Skeletal muscle satellite cell (primary cell): ENCODE results near the gene SLC4A3.

Experiments
- H3K27me3 ChIP-seq: 2 replicates; pipeline ENCODE4 v1.7.0; 2013; ENCODE audit warnings: low read length; ENCODE audit not compliant: control insufficient read depth, insufficient read depth
- H3K36me3 ChIP-seq: 2 replicates; pipeline ENCODE4 v1.7.0; 2013; ENCODE audit warnings: mild to moderate bottlenecking, control low read depth, low read length; ENCODE audit not compliant: insufficient read depth
- H3K4me1 ChIP-seq: 2 replicates; pipeline ENCODE4 v1.7.0; 2013; ENCODE audit warnings: low read length; ENCODE audit not compliant: control insufficient read depth, insufficient read depth
- H3K4me2 ChIP-seq: 2 replicates; pipeline ENCODE4 v1.7.0; 2013; ENCODE audit warnings: mild to moderate bottlenecking, low read length
- H3K4me3 ChIP-seq: 2 replicates; pipeline ENCODE4 v1.7.0; 2013; ENCODE audit warnings: low read length
- H3K9ac ChIP-seq: 2 replicates; pipeline ENCODE4 v1.7.0; 2013; ENCODE audit warnings: mild to moderate bottlenecking, low read depth, low read length, moderate library complexity
- H3K9me3 ChIP-seq: replicated peaks from 2 replicates; pipeline ENCODE4 v1.7.0; 2013; ENCODE audit warnings: mild to moderate bottlenecking, control low read depth, low read length

The SLC4A3 gene

DNA sequence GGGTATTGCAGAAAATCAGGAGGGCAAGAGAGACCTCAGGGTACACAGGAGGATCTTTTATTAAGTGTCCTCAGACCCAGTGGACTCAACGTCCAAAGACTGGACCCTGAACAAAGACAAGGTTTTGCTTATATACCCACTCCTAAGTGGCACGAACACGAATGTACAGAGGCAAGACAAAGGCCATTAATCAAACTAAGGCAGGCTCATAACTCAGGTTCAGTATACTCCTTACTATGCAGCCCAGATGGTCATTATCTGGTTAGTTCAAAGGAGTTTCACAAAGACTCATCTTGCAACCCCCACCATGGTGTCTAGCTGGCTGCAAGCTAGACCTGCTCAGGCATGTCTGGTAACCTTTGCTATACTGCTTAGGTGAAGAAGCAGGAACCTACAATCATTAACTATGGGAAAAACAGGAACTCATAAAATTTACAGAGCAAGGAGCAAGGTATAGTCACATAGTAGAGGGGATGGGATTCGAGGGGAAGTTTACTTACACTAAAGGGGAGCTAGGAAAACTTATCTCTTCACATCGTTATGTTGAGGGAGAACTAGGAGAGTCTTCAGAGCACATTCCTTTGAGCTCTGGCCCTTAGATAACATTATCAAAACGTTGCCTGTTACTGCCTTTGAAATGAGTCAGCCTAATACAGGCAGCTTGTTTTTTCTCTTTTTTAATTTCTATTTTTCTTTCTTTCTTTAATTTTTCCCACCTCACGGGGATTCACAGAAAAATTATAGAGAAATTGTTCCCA is 33.9 kb downstream of the SLC4A3 start:
- Histone ChIP-seq H3K4me2 (no peak overlapping the region), H3K9me3 (peaks cover 5% of the 10 kb centered on the region), H3K9ac (no peak overlapping the region), H3K4me1 (peaks cover 4% of the 10 kb centered on the region), H3K36me3 (no peaks in the 10 kb centered on the region), H3K27me3 (peaks cover 5% of the 10 kb centered on the region), H3K4me3 (no peak overlapping the region)

GRCh38 chr2:219661955-219662395 is 34.5 kb downstream of the SLC4A3 start:
- Histone ChIP-seq H3K4me2 (no peak overlapping the region), H3K9me3 (peaks cover 5% of the 10 kb centered on the region), H3K4me3 (no peak overlapping the region), H3K9ac (no peak overlapping the region), H3K27me3 (peaks cover 5% of the 10 kb centered on the region), H3K36me3 (no peaks in the 10 kb centered on the region), H3K4me1 (peaks cover 4% of the 10 kb centered on the region)

DNA sequence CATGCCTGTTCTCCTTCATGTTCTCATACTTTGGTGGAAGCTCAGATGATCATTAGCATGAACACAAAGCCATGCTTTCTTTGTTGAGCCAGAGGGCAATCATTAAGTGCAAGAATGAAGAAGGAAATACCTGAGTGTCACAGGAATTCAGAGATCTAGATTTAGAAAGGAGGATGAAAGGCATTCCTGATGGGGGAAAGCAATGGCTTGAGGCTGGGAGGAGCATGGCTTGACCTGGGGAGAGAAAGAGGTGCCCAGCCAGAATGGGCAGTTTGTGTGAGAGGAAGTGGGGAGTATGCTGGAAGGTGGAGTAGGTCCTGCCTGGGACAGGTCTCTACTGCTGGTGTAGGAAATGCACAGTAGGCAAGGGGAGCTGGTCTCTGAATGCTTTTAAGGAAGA is 35.1 kb downstream of the SLC4A3 start:
- Histone ChIP-seq H3K27me3 (peaks cover 5% of the 10 kb centered on the region), H3K36me3 (no peaks in the 10 kb centered on the region), H3K4me3 (no peak overlapping the region), H3K4me2 (no peak overlapping the region), H3K9me3 (peaks cover 5% of the 10 kb centered on the region), H3K4me1 (peaks cover 4% of the 10 kb centered on the region), H3K9ac (no peak overlapping the region)

GRCh38 chr2:219663116-219663762 is 35.8 kb downstream of the SLC4A3 start:
- no peak overlapping the region for H3K9ac ChIP-seq
- peaks cover 5% of the 10 kb centered on the region for H3K9me3 ChIP-seq
- no peak overlapping the region for H3K4me3 ChIP-seq
- H3K36me3 ChIP-seq = no peaks in the 10 kb centered on the region
- H3K27me3 ChIP-seq = peaks cover 5% of the 10 kb centered on the region
- no peak overlapping the region for H3K4me2 ChIP-seq
- H3K4me1 ChIP-seq = peaks cover 2% of the 10 kb centered on the region

GRCh38 chr2:219664041-219664440 is 36.6 kb downstream of the SLC4A3 start:
- Histone ChIP-seq H3K9me3 (peaks cover 5% of the 10 kb centered on the region), H3K27me3 (peaks cover 5% of the 10 kb centered on the region), H3K36me3 (no peaks in the 10 kb centered on the region), H3K4me1 (no peaks in the 10 kb centered on the region), H3K4me2 (no peak overlapping the region), H3K9ac (no peak overlapping the region), H3K4me3 (no peak overlapping the region)

GRCh38 chr2:219664944-219665343 is 37.5 kb downstream of the SLC4A3 start:
- H3K9me3 ChIP-seq = peaks cover 5% of the 10 kb centered on the region
- no peak overlapping the region for H3K9ac ChIP-seq
- H3K4me1 ChIP-seq = no peaks in the 10 kb centered on the region
- peaks cover 11% of the 10 kb centered on the region for H3K27me3 ChIP-seq
- no peaks in the 10 kb centered on the region for H3K36me3 ChIP-seq
- H3K4me2 ChIP-seq = no peak overlapping the region
- no peak overlapping the region for H3K4me3 ChIP-seq

GRCh38 chr2:219665926-219666325 is 38.5 kb downstream of the SLC4A3 start:
- Histone ChIP-seq H3K9ac (no peak overlapping the region), H3K4me1 (no peaks in the 10 kb centered on the region), H3K9me3 (peaks cover 5% of the 10 kb centered on the region), H3K4me3 (no peak overlapping the region), H3K36me3 (no peaks in the 10 kb centered on the region), H3K4me2 (no peak overlapping the region), H3K27me3 (peaks cover 21% of the 10 kb centered on the region)

DNA sequence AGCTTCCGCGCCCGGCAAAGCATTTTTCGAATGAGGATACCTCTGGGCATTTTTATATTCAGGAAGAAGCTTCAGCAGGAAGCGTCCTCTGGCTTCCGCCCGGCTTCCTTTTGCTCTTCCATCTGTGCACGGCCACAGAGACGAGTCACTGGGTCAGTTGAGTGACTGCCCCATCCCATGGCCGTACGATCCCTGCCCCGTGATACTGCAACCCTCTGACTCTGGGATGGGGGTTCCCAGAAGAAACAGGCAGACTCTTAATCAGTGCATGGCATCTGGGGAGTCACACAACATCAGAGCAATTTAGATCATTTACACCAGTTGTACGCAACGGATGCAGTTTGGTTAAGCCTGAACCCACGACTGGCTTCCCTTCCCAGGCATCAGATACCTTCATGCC is 40.9 kb downstream of the SLC4A3 start:
- Histone ChIP-seq H3K9me3 (no peaks in the 10 kb centered on the region), H3K4me1 (no peaks in the 10 kb centered on the region), H3K27me3 (peaks cover 36% of the 10 kb centered on the region), H3K36me3 (no peaks in the 10 kb centered on the region), H3K4me2 (no peak overlapping the region), H3K4me3 (no peak overlapping the region), H3K9ac (no peak overlapping the region)

DNA sequence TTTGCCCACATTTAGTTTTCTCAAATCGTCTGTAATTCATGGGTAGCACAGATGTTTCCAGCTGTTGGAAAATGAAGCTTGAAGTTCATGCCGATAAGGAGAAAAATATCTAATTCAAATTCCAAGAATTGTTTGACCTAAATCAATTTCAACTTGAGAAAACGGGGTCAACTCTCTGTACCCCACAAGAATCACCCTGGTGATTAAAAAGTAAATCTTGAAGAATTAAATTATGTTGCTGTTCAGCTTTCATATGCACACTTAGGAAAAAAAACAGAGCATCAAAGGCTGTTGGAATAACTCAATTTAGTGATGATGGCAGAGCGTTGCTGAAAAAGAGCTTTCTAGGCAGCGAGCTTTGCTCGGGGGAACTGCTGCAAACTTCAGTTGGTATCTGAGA is 43.0 kb downstream of the SLC4A3 start:
- Histone ChIP-seq H3K9me3 (no peaks in the 10 kb centered on the region), H3K9ac (no peak overlapping the region), H3K4me2 (no peak overlapping the region), H3K36me3 (no peaks in the 10 kb centered on the region), H3K4me1 (no peaks in the 10 kb centered on the region), H3K27me3 (peaks cover 53% of the 10 kb centered on the region), H3K4me3 (no peak overlapping the region)

GRCh38 chr2:219671279-219671678 is 43.8 kb downstream of the SLC4A3 start:
- no peaks in the 10 kb centered on the region for H3K36me3 ChIP-seq
- H3K4me1 ChIP-seq = no peaks in the 10 kb centered on the region
- H3K9ac ChIP-seq = no peak overlapping the region
- H3K4me2 ChIP-seq = no peak overlapping the region
- no peak overlapping the region for H3K4me3 ChIP-seq
- H3K9me3 ChIP-seq = no peaks in the 10 kb centered on the region
- peaks cover 61% of the 10 kb centered on the region for H3K27me3 ChIP-seq

DNA sequence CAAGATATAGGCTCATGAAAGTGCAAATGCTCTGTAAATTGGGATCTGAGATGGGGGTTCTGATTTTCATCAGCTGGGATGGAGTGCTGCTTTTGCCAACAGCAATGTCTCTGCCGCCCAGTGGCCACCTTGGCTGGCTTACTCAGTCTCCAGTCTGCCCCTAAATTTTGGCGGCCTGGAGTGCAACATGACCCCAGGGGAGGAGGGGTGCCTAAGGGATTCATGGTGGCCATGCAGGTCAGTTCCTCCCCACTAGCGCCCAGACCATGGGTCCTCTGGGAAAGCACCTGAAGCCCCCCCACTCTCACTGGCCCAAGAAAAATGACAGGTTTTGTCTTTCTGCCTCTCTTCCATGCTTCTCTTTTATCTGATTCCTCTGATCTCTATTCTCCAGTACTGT is 45.0 kb downstream of the SLC4A3 start:
- H3K9me3 ChIP-seq = no peaks in the 10 kb centered on the region
- no peaks in the 10 kb centered on the region for H3K4me1 ChIP-seq
- no peaks in the 10 kb centered on the region for H3K36me3 ChIP-seq
- H3K9ac ChIP-seq = no peak overlapping the region
- no peak overlapping the region for H3K4me3 ChIP-seq
- H3K27me3 ChIP-seq = peaks cover 61% of the 10 kb centered on the region
- no peak overlapping the region for H3K4me2 ChIP-seq

GRCh38 chr2:219675221-219675620 is 47.8 kb downstream of the SLC4A3 start:
- H3K36me3 ChIP-seq = no peaks in the 10 kb centered on the region
- H3K4me2 ChIP-seq = no peak overlapping the region
- peaks cover 47% of the 10 kb centered on the region for H3K27me3 ChIP-seq
- H3K9ac ChIP-seq = no peak overlapping the region
- H3K4me1 ChIP-seq = no peaks in the 10 kb centered on the region
- no peaks in the 10 kb centered on the region for H3K9me3 ChIP-seq
- H3K4me3 ChIP-seq = no peak overlapping the region
